Large intestine (tissue), 3 donors: ENCODE data around the gene CCDC180. TPM values are rescaled to one million over a fixed set of nuclear protein-coding genes. Genes with fewer than 3 reads are reported as not detected.
A peak's percentile ranks its signal among the peaks of the same experiment; 100 is the strongest.
"Not testable (repeated sequence)": the region's sequence is repeated elsewhere in the genome, so short reads cannot be mapped to it uniquely, and the experiment has no call there.

Source experiments
- DNase-seq, 2 donors: peaks; one replicate each; pipeline versions ENCODE4 v3.0.0 to v3.0.0-alpha.2; 2013
- H3K27ac ChIP-seq: one replicate; pipeline ENCODE4 v1.5.1; 2013; ENCODE audit warnings: low read length
- H3K27me3 ChIP-seq: 2 replicates; pipeline ENCODE4 v1.6.1; 2013; ENCODE audit warnings: low read length; ENCODE audit not compliant: control insufficient read depth, insufficient read depth
- H3K36me3 ChIP-seq: 2 replicates; pipeline ENCODE4 v1.6.1; 2013; ENCODE audit warnings: low read length; ENCODE audit not compliant: control insufficient read depth, insufficient read depth
- H3K4me1 ChIP-seq: one replicate; pipeline ENCODE4 v1.6.1; 2013; ENCODE audit warnings: low read length; ENCODE audit not compliant: control insufficient read depth, insufficient read depth
- H3K4me3 ChIP-seq: one replicate; pipeline ENCODE4 v1.5.1; 2013; ENCODE audit warnings: low read length
- H3K9me3 ChIP-seq: one replicate; pipeline ENCODE4 v1.6.1; 2013; ENCODE audit warnings: mild to moderate bottlenecking, low read depth, low read length, moderate library complexity; ENCODE audit not compliant: control insufficient read depth
- WGBS: methylation state at CpG from one replicate; pipeline ENCODE4 v1.1.5; 2013; ENCODE audit warnings: low lambda C conversion rate; ENCODE audit not compliant: insufficient coverage; 5-methylcytosine and 5-hydroxymethylcytosine counted together
- polyA plus RNA-seq: library from polyadenylated mRNA; unstranded; fragments of 120-200 nt; gene quantifications from one replicate; pipeline ENCODE4 v1.2.1, GENCODE V29; 2013

Gene CCDC180
- polyA plus RNA-seq, 1 donor, result 7.5 TPM

DNA sequence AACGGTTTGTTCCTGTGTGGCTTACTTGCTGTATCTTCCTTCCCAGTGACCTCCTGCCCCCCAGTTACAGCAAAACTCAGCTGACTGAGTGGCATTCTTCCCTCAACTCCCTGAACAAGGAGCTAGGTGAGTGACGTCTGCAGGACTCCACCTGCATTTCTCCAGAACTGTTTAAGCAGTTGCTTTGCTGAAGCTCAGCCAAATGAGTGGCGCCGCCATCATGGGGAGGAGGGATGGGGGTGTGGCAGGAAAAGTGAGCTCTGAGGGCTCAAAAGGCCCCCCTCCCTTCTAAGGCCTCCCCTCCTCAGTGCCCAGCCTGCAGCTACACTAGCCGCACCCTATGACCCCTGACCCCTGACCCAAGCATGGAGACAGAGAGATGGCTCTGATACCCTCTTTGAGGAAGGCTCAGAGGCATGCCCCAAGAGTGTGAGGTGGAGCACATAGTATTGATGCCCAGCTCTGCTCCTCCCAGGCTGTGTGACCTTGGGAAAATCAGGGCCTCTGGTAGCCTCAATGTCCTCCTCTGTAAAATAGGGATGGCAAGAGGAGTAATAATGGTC is 12.7 kb downstream of the CCDC180 start:
- no CpG with 5 or more reads among the region's 5 CpGs for WGBS
- Histone ChIP-seq H3K36me3 (peaks cover 41% of the 10 kb centered on the region), H3K9me3 (no peaks in the 10 kb centered on the region), H3K4me1 (no peaks in the 10 kb centered on the region), H3K4me3 (no peak overlapping the region), H3K27ac (no peak overlapping the region), H3K27me3 (no peaks in the 10 kb centered on the region)
- no peak for DNase-seq

DNA sequence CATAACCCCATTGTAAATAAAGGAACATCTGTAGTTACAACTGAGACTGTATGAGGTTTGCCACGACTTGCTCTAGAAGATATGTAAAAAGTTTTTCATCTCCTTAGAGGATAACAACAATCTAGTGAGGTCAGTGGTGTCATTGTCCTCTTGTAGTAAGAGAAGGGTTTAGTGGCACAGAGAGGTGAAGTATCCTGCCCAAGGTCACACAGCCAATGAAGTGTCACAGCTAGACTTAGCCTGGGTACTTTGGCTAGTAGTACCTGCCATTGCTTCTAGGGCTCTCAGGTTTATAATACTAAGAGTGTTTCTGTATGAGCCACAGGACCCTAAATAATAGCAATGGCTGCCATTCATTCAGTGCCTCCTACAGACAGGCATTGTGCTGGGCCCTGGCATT is 13.8 kb downstream of the CCDC180 start:
- no CpG with 5 or more reads among the region's 1 CpG for WGBS
- peaks cover 39% of the 10 kb centered on the region for H3K36me3 ChIP-seq
- no peak for DNase-seq

DNA sequence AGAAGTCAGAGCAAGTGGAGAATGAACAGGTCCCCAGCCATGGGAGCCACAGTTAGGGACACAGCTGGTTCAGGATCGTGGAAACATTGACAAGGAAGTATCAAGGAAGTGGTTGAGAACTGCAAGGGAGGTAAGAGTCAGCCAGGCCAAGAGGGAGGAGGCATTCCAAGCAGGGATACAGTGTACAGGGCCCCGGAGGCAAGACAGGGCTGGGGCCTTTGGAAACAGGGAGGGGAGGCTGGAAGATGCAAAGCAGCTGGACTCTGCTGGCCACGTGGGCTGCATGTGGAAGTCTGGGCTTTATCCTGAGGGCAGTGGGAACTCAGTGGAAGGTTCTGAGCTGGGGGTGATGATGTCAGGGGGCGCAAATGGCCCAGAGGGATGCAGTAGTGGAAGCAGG is 14.2 kb downstream of the CCDC180 start:
- H3K27me3 ChIP-seq, result no peaks in the 10 kb centered on the region
- H3K27ac ChIP-seq, result no peak overlapping the region
- H3K36me3 ChIP-seq, result peaks cover 40% of the 10 kb centered on the region
- no peak for DNase-seq
- H3K4me3 ChIP-seq, result no peak overlapping the region
- H3K4me1 ChIP-seq, result no peaks in the 10 kb centered on the region
- WGBS, result no CpG with 5 or more reads among the region's 4 CpGs
- H3K9me3 ChIP-seq, result no peaks in the 10 kb centered on the region

More for the DNA sequence above, 13.8 kb downstream of the CCDC180 start:
- no peaks in the 10 kb centered on the region for H3K4me1 ChIP-seq
- H3K4me3 ChIP-seq, result no peak overlapping the region
- no peak overlapping the region for H3K27ac ChIP-seq
- no peaks in the 10 kb centered on the region for H3K9me3 ChIP-seq
- no peaks in the 10 kb centered on the region for H3K27me3 ChIP-seq

DNA sequence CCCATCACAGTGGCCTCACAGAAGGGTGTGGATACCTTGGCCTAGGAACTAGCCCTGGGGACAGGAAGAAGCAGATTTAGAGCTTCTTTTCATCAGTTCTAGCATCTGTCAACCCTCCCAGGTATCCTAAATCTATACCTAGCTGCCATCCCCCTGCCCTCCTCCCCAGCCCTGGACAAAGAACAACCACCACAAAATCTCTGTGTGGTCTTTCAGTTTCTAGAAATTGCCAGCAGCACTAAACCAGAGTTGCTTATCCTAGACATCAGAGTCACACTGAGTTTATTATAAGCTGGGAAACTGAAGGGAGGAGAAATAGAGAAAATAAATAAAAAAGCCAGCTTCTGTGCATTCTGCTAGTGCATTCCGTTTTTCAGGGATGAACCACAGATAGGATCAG is 14.6 kb downstream of the CCDC180 start:
- H3K27me3 ChIP-seq, result no peaks in the 10 kb centered on the region
- H3K4me3 ChIP-seq, result no peak overlapping the region
- no peak overlapping the region for H3K27ac ChIP-seq
- no peaks in the 10 kb centered on the region for H3K4me1 ChIP-seq
- peaks cover 39% of the 10 kb centered on the region for H3K36me3 ChIP-seq
- DNase-seq, result no peak
- no peaks in the 10 kb centered on the region for H3K9me3 ChIP-seq
- WGBS, result no CpG with 5 or more reads among the region's 1 CpG

DNA sequence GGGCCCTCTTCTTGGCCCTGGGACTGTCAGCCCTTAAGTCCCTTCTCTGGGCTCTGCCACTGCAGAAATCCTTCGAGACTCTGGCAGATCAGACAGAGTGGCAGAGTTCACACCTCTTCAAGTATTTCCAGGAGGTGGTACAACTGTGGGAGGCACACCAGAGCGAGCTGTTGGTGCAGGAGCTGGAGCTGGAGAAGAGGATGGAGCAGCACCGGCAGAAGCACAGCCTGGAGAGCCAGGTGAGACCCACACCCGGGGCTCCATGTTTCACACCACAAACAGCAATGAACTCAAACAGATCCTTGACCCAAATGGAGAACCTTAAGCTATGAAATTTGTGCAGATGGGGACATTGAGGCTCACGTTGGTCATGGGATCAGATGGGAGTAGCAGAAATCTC is 17.5 kb downstream of the CCDC180 start:
- Histone ChIP-seq H3K27ac (no peak overlapping the region), H3K9me3 (no peaks in the 10 kb centered on the region), H3K4me1 (no peaks in the 10 kb centered on the region), H3K27me3 (no peaks in the 10 kb centered on the region), H3K4me3 (no peak overlapping the region), H3K36me3 (peaks cover 40% of the 10 kb centered on the region)
- no peak for DNase-seq
- no CpG with 5 or more reads among the region's 5 CpGs for WGBS

DNA sequence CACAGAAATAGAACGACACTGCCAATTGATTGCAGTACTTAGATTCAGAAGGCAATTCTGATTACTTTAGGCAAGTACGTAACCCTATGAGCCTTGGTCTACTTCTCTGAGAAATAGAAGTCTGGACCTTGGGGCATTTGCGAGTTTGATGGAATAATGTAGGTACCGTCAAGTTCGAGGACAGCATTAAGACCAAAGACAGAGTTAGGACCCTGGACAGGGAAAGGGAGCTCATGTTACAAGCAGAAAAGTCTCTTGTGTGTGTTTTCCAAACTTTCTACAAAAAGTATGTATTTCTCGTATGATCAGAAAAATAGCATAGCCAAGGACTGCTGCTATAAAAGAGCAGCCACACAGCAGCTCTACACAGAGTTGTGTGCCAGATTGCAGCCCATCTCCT is 20.1 kb downstream of the CCDC180 start:
- Histone ChIP-seq H3K4me3 (no peak overlapping the region), H3K9me3 (peaks cover 3% of the 10 kb centered on the region), H3K36me3 (peaks cover 34% of the 10 kb centered on the region), H3K27me3 (no peaks in the 10 kb centered on the region), H3K4me1 (no peaks in the 10 kb centered on the region), H3K27ac (no peak overlapping the region)
- no CpG with 5 or more reads among the region's 6 CpGs for WGBS
- DNase-seq, result no peak

DNA sequence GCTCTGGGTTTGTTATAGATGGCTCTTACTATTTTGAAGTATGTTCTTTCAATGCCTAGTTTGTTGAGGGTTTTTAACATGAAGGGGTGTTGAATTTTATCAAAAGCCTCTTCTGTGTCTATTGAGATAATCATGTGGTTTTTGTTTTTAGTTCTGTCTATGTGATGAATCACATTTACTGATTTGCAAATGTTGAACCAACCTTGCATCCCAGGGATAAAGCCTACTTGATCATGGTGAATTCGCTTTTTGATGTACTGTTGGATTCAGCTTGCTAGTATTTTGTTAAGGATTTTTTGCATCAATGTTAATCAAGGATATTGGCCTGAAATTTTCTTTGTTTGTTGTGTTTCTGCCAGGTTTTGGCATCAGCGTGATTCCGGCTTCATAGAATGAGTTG is 25.5 kb downstream of the CCDC180 start:
- Histone ChIP-seq H3K4me3 (no peak overlapping the region), H3K9me3 (peaks cover 3% of the 10 kb centered on the region), H3K27me3 (no peaks in the 10 kb centered on the region), H3K27ac (no peak overlapping the region), H3K4me1 (no peaks in the 10 kb centered on the region), H3K36me3 (peaks cover 9% of the 10 kb centered on the region)
- WGBS, result 100% methylated on average over 1 of the region's 3 CpGs
- no peak for DNase-seq

DNA sequence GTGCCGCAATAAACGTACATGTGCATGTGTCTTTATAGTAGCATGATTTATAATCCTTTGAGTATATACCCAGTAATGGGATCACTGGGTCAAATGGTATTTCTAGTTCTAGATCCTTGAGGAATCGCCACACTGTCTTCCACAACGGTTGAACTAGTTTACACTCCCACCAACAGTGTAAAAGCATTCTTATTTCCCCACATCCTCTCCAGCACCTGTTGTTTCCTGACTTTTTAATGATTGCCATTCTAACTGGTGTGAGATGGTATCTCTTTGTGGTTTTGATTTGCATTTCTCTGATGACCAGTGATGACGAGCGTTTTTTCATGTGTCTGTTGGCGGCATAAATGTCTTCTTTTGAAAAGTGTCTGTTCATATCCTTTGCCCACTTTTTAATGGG is 28.2 kb downstream of the CCDC180 start:
- not testable (repeated sequence) for DNase-seq
- WGBS, result no CpG with 5 or more reads among the region's 7 CpGs

DNA sequence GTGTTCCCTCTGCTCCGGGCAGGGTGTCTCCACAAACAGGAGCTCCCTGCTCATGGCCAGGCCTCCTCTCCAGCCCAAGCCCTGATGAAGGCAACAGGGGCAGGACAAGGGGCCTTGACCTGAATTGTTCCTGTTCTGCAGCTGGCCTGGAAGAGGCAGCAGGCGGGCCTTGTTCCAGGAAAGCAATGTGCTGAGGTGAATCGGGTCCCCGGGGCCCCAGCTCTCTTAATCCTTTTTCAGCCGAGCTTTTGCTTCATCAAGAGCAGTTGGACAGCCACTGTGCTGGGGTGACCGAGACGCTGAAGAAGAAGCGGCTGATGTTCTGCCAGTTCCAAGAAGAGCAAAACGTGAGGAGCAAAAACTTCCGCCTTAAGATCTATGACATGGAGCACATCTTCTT is 41.4 kb downstream of the CCDC180 start:
- Histone ChIP-seq H3K27me3 (no peaks in the 10 kb centered on the region), H3K9me3 (no peaks in the 10 kb centered on the region), H3K4me3 (no peak overlapping the region), H3K27ac (no peak overlapping the region), H3K36me3 (no peaks in the 10 kb centered on the region), H3K4me1 (peaks cover 2% of the 10 kb centered on the region)
- no CpG with 5 or more reads among the region's 10 CpGs for WGBS
- DNase-seq, result no peak

More for the DNA sequence above, 28.2 kb downstream of the CCDC180 start:
- H3K27me3 ChIP-seq, H3K36me3 ChIP-seq, H3K27ac ChIP-seq, H3K9me3 ChIP-seq, H3K4me3 ChIP-seq, H3K4me1 ChIP-seq: not testable (repeated sequence)

DNA sequence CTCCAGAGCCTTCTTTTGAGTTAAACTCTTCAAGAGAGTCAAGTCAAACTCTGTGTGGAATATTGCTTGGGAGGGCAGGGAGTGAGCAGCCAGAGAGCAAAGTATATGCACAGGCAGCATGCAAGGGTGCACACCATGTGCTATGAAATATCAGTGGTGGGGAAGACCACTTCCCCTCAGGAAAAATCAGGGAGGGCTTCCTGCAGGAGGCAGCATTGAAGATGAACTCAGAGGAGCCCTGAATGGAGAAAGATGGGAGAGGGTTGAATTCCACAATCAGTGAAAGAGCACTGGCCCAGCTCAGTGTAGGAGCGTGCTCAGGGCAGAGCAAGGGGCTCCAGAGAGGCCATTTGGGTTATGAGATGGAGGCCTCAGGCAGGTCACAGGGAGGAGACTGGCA is 41.9 kb downstream of the CCDC180 start:
- Histone ChIP-seq H3K27ac (no peak overlapping the region), H3K4me1 (peaks cover 3% of the 10 kb centered on the region)
- no CpG with 5 or more reads among the region's 1 CpG for WGBS

DNA sequence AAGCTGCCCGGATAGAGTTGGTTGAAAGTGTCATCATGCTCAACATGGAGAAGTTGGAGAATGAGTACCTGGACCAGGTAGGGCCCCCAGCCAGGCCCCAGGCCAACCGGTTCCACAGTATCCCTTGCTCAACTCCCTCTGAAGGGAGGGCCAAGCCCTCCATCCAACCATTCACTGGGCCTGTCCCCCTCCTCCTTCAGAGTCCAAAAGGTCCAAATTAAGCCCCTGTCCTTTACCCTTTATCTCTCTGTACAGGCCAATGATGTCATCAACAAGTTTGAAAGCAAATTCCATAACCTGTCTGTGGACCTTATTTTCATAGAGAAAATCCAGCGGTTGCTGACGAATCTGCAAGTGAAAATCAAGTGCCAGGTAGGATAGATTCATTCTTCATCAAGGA is 47.2 kb downstream of the CCDC180 start:
- Histone ChIP-seq H3K27ac (peak overlapping the region; percentile 46), H3K4me1 (peaks cover 8% of the 10 kb centered on the region), H3K36me3 (no peaks in the 10 kb centered on the region), H3K9me3 (no peaks in the 10 kb centered on the region), H3K4me3 (no peak overlapping the region), H3K27me3 (no peaks in the 10 kb centered on the region)
- WGBS, result no CpG with 5 or more reads among the region's 4 CpGs
- DNase-seq, result peak; percentile 19 to 38

More for the DNA sequence above, 41.9 kb downstream of the CCDC180 start:
- no peaks in the 10 kb centered on the region for H3K9me3 ChIP-seq
- no peak for DNase-seq
- H3K4me3 ChIP-seq, result no peak overlapping the region
- H3K27me3 ChIP-seq, result no peaks in the 10 kb centered on the region
- no peaks in the 10 kb centered on the region for H3K36me3 ChIP-seq
